Chondrocyte (in vitro differentiated cells): ENCODE measurements around the gene PLA2G4B. TPM values are rescaled to one million over a fixed set of nuclear protein-coding genes. Genes with fewer than 3 reads are reported as not detected.
A peak's percentile ranks its signal among the peaks of the same experiment; 100 is the strongest.

Source experiments
- DNase-seq: peaks from one replicate; pipeline ENCODE4 v3.0.0; 2021; ENCODE audit warnings: mixed read lengths, low spot score
- H3K27ac Mint-ChIP-seq: one replicate; pipeline ENCODE4 v1.8.0; 2021; ENCODE audit warnings: mild to moderate bottlenecking, moderate library complexity, mixed read lengths; ENCODE audit not compliant: unreplicated experiment
- H3K27me3 Mint-ChIP-seq: 2 replicates; pipeline ENCODE4 v1.8.0; 2021; ENCODE audit warnings: low read depth, mixed read lengths
- H3K36me3 Mint-ChIP-seq: 2 replicates; pipeline ENCODE4 v1.8.0; 2021; ENCODE audit warnings: low read depth, mixed read lengths
- H3K4me1 Mint-ChIP-seq: 2 replicates; pipeline ENCODE4 v1.8.0; 2021; ENCODE audit warnings: low read depth, mild to moderate bottlenecking, mixed read lengths
- H3K4me3 Mint-ChIP-seq: one replicate; pipeline ENCODE4 v1.8.0; 2021; ENCODE audit warnings: mild to moderate bottlenecking, moderate library complexity, mixed read lengths; ENCODE audit not compliant: unreplicated experiment
- H3K9me3 Mint-ChIP-seq: 2 replicates; pipeline ENCODE4 v1.8.0; 2021; ENCODE audit warnings: low read depth, mixed read lengths
- total RNA-seq: library from RNA; stranded (reverse); gene quantifications from 3 replicates; pipeline ENCODE4 v1.2.1, GENCODE V29; 2021
- TF ChIP-seq, protein P1 (sequence below): fragments of 200-600 bp; sonication (generic); IDR thresholded peaks from 2 replicates; pipeline ENCODE4 v1.5.0; 2021; ENCODE audit warnings: antibody characterized with exemption, mild to moderate bottlenecking, moderate library complexity

Gene PLA2G4B
- total RNA-seq, 1 donor from 2014 or later: 3.4 TPM

DNA sequence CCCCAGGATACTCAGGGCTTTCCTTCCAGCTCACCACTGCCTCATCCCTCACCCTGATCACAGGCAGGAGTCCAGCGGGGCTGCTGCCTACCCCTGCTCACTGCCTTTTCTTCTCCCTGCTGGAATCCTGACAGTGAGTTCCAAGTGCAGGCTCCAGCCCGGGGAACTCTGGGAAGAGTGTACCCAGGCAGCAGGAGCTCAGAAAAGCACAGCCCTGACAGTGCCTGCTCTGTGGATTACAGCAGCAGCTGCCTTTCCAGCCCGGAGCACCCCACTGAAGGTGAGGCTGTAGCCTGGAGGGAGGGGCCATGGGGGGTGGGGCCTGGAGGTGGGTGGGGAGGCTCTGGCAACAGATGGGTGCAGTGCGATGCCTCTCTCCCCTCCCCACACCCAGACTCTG lies 16.8 kb upstream of the PLA2G4B start:
- TF ChIP-seq, protein P1, sequence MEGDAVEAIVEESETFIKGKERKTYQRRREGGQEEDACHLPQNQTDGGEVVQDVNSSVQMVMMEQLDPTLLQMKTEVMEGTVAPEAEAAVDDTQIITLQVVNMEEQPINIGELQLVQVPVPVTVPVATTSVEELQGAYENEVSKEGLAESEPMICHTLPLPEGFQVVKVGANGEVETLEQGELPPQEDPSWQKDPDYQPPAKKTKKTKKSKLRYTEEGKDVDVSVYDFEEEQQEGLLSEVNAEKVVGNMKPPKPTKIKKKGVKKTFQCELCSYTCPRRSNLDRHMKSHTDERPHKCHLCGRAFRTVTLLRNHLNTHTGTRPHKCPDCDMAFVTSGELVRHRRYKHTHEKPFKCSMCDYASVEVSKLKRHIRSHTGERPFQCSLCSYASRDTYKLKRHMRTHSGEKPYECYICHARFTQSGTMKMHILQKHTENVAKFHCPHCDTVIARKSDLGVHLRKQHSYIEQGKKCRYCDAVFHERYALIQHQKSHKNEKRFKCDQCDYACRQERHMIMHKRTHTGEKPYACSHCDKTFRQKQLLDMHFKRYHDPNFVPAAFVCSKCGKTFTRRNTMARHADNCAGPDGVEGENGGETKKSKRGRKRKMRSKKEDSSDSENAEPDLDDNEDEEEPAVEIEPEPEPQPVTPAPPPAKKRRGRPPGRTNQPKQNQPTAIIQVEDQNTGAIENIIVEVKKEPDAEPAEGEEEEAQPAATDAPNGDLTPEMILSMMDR: no peak
- H3K4me1 Mint-ChIP-seq: peaks cover 4% of the 10 kb centered on the region
- H3K4me3 Mint-ChIP-seq: no peak overlapping the region
- H3K36me3 Mint-ChIP-seq: peaks cover 44% of the 10 kb centered on the region
- no peaks in the 10 kb centered on the region for H3K27me3 Mint-ChIP-seq
- DNase-seq: no peak
- no peaks in the 10 kb centered on the region for H3K9me3 Mint-ChIP-seq
- no peak overlapping the region for H3K27ac Mint-ChIP-seq

DNA sequence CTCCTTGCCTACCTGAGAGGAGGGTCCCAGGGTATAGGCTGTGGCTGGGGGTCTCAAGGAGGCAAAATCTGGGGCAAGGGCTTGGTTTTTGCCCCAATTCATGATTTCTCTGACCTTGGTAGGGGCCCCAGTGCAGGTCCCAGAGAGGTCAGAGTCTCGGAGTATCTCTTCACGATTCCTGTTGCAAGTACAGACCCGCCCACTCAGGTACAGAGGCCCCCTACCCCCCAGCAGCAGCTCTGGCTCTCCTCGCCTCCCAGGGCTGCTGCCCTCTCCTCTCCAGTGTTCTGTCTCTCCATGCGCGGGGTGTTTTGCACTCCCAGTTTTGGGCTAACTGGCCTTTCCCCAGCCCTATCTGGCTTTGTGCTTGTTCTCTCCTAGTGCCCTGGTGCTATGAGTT lies 16.2 kb upstream of the PLA2G4B start:
- Mint-ChIP-seq H3K9me3 (no peaks in the 10 kb centered on the region), H3K4me1 (peaks cover 4% of the 10 kb centered on the region), H3K27me3 (no peaks in the 10 kb centered on the region), H3K4me3 (no peak overlapping the region), H3K36me3 (peaks cover 39% of the 10 kb centered on the region), H3K27ac (no peak overlapping the region)
- no peak for DNase-seq
- TF ChIP-seq, protein P1: no peak

DNA sequence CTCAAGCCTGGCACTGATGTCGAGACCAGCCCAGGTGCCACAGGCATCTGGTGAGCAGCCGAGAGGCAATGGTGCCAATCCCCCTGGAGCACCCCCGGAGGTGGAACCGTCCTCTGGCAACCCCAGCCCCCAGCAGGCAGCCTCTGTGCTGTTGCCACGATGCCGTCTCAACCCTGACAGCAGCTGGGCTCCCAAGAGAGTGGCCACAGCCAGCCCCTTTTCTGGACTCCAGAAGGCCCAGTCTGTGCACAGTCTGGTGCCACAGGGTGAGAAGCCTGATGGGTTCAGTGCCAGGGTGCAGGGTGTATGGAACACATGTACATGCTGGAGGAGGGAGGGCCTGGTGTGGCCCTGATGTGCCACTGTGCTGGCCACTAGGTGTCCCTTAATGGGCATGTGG lies 15.7 kb upstream of the PLA2G4B start:
- no peak for DNase-seq
- H3K4me1 Mint-ChIP-seq: peaks cover 7% of the 10 kb centered on the region
- peaks cover 35% of the 10 kb centered on the region for H3K36me3 Mint-ChIP-seq
- H3K27ac Mint-ChIP-seq: no peak overlapping the region
- H3K27me3 Mint-ChIP-seq: no peaks in the 10 kb centered on the region
- no peaks in the 10 kb centered on the region for H3K9me3 Mint-ChIP-seq
- TF ChIP-seq, protein P1: peak; percentile 8
- no peak overlapping the region for H3K4me3 Mint-ChIP-seq

DNA sequence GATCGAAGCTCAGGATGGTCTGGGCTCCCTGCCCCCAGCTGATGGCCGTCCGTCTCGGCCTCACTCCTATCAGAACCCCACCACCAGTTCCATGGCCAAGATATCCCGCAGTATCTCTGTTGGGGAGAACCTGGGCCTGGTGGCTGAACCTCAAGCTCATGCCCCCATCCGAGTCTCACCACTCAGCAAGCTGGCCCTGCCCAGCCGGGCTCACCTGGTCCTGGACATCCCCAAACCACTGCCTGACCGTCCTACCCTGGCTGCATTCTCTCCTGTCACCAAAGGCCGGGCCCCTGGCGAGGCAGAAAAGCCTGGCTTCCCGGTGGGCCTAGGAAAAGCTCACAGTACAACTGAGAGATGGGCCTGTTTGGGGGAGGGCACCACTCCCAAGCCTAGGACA lies 15.1 kb upstream of the PLA2G4B start:
- Mint-ChIP-seq H3K36me3 (peaks cover 30% of the 10 kb centered on the region), H3K4me1 (peaks cover 9% of the 10 kb centered on the region), H3K27me3 (no peaks in the 10 kb centered on the region), H3K27ac (no peak overlapping the region), H3K9me3 (no peaks in the 10 kb centered on the region), H3K4me3 (no peak overlapping the region)
- DNase-seq: no peak
- TF ChIP-seq, protein P1: no peak

DNA sequence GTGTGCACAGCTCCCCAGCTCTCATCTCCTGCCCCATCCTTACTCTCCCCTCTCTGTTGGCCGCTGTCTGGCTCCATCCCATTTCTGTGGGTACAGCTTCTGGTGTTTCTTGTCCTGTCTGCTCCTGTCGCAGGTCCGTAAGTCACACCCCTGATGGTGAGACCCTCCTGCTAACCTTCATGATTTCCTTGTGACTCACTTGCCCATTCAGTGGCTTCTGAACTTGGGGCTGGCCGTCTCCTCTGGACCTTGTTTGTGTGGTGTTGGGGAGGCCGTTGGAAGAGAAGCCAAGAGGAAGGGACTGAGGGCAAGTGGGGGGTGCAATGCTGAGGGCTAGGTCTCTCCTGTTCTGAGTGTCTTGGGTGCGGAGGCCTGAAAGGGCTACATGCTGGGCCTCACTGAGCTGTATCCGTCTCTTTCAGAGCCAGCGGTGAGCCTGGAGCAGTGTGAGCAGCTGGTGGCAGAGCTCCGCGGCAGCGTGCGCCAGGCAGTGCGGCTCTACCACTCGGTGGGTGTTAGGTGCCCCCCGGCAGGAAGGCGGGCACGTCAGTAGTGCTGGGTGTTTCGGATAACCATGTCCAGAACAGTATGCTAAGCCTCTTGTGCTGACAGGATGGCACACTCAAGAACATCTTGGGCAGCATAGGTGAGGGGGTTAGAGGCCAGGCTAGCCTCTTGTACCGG lies 14.4 kb upstream of the PLA2G4B start:
- DNase-seq: no peak
- H3K4me3 Mint-ChIP-seq: no peak overlapping the region

More for the DNA sequence above, 14.4 kb upstream of the PLA2G4B start:
- Mint-ChIP-seq H3K27me3 (no peaks in the 10 kb centered on the region), H3K4me1 (peaks cover 15% of the 10 kb centered on the region), H3K27ac (no peak overlapping the region), H3K9me3 (no peaks in the 10 kb centered on the region), H3K36me3 (peaks cover 26% of the 10 kb centered on the region)
- TF ChIP-seq, protein P1: no peak
